Loucy (cell line): ENCODE data around the gene VPS45.

Experiments
- H2AFZ ChIP-seq: fragments of 200-600 bp; sonication (generic); 2 replicates; pipeline ENCODE4 v1.6.0; 2016; ENCODE audit warnings: antibody characterized with exemption, mild to moderate bottlenecking, low read length, moderate library complexity
- H3F3A ChIP-seq: fragments of 200-600 bp; 2 replicates; pipeline ENCODE4 v1.6.0; 2016; ENCODE audit warnings: antibody characterized with exemption, low read depth, mild to moderate bottlenecking
- H3K27me3 ChIP-seq: fragments of 200-600 bp; sonication (generic); 2 replicates; pipeline ENCODE4 v1.6.1; 2014; ENCODE audit warnings: low read length, mild to moderate bottlenecking; ENCODE audit not compliant: insufficient read depth, poor library complexity, severe bottlenecking
- H3K36me3 ChIP-seq: fragments of 200-600 bp; sonication (generic); 2 replicates; pipeline ENCODE4 v1.6.1; 2016; ENCODE audit warnings: low read length; ENCODE audit not compliant: insufficient read depth
- H3K4me1 ChIP-seq: fragments of 200-600 bp; sonication (generic); 2 replicates; pipeline ENCODE4 v1.5.1; 2014; ENCODE audit warnings: low read length, mild to moderate bottlenecking; ENCODE audit not compliant: insufficient read depth, poor library complexity, severe bottlenecking
- H3K4me2 ChIP-seq: fragments of 200-600 bp; sonication (generic); 2 replicates; pipeline ENCODE4 v1.6.0; 2014; ENCODE audit warnings: antibody characterized with exemption, low read length, low read depth, mild to moderate bottlenecking; ENCODE audit not compliant: poor library complexity, severe bottlenecking
- H3K4me3 ChIP-seq: fragments of 200-600 bp; sonication (generic); 2 replicates; pipeline ENCODE4 v1.5.1; 2014; ENCODE audit warnings: low read length, mild to moderate bottlenecking, mixed read lengths; ENCODE audit not compliant: poor library complexity, severe bottlenecking
- H3K79me2 ChIP-seq: fragments of 200-600 bp; sonication (generic); 2 replicates; pipeline ENCODE4 v1.6.1; 2014; ENCODE audit warnings: low read length; ENCODE audit not compliant: insufficient read depth
- H3K9ac ChIP-seq: fragments of 200-600 bp; sonication (generic); 2 replicates; pipeline ENCODE4 v1.6.0; 2014; ENCODE audit warnings: mild to moderate bottlenecking, low read depth, low read length, moderate library complexity; ENCODE audit not compliant: poor library complexity, severe bottlenecking
- H3K9me2 ChIP-seq: fragments of 200-600 bp; sonication (generic); replicated peaks from 2 replicates; pipeline ENCODE4 v1.6.1; 2016; ENCODE audit warnings: low read depth, low read length, mixed read lengths
- H3K9me3 ChIP-seq: fragments of 200-600 bp; sonication (generic); 2 replicates; pipeline ENCODE4 v1.6.1; 2014; ENCODE audit warnings: mild to moderate bottlenecking, antibody characterized with exemption, low read length, low read depth; ENCODE audit not compliant: insufficient read depth
- H4K20me1 ChIP-seq: fragments of 200-600 bp; sonication (generic); 2 replicates; pipeline ENCODE4 v1.6.0; 2014; ENCODE audit warnings: antibody characterized with exemption, low read length, mild to moderate bottlenecking; ENCODE audit not compliant: insufficient read depth, poor library complexity, severe bottlenecking
- CTCF ChIP-seq: fragments of 200-600 bp; sonication (generic); conservative IDR thresholded peaks from 2 replicates; pipeline ENCODE4 v1.5.1; 2014; ENCODE audit warnings: mild to moderate bottlenecking, antibody characterized with exemption, low read length
- EZH2phosphoT487 ChIP-seq: fragments of 200-600 bp; IDR thresholded peaks from 2 replicates; pipeline ENCODE4 v1.6.1; 2018; ENCODE audit warnings: antibody characterized with exemption, mild to moderate bottlenecking, moderate library complexity, borderline replicate concordance

Gene VPS45

GRCh38 chr1:150080784-150081183 lies 13.2 kb downstream of the VPS45 start:
- Histone ChIP-seq H3K4me3 (no peak overlapping the region), H3F3A (no peaks in the 10 kb centered on the region), H3K79me2 (no peaks in the 10 kb centered on the region), H3K9me2 (no peaks in the 10 kb centered on the region), H3K27me3 (no peaks in the 10 kb centered on the region), H3K9ac (no peak overlapping the region), H2AFZ (no peak overlapping the region), H3K4me1 (peaks cover 15% of the 10 kb centered on the region), H4K20me1 (no peaks in the 10 kb centered on the region), H3K9me3 (no peaks in the 10 kb centered on the region), H3K36me3 (peaks cover 15% of the 10 kb centered on the region; the same call in 1 of the 2 replicates), H3K4me2 (peak overlapping the region; percentile 19)
- TF ChIP-seq EZH2phosphoT487 (no peak), CTCF (no peak)

GRCh38 chr1:150082494-150082893 lies 14.9 kb downstream of the VPS45 start:
- Histone ChIP-seq H3K36me3 (peaks cover 11% of the 10 kb centered on the region; the same call in 1 of the 2 replicates), H3K9ac (no peak overlapping the region), H3K9me3 (no peaks in the 10 kb centered on the region), H4K20me1 (no peaks in the 10 kb centered on the region), H3K4me1 (peaks cover 15% of the 10 kb centered on the region), H3F3A (no peaks in the 10 kb centered on the region), H3K79me2 (no peaks in the 10 kb centered on the region), H3K4me2 (no peak overlapping the region), H2AFZ (no peak overlapping the region), H3K4me3 (no peak overlapping the region), H3K27me3 (no peaks in the 10 kb centered on the region), H3K9me2 (no peaks in the 10 kb centered on the region)
- TF ChIP-seq CTCF (no peak), EZH2phosphoT487 (no peak)

GRCh38 chr1:150083907-150084306 lies 16.3 kb downstream of the VPS45 start:
- Histone ChIP-seq H2AFZ (no peak overlapping the region), H3K9ac (no peak overlapping the region), H3K9me3 (no peaks in the 10 kb centered on the region), H3K4me2 (no peak overlapping the region), H3K79me2 (no peaks in the 10 kb centered on the region), H3K4me3 (no peak overlapping the region), H3K9me2 (no peaks in the 10 kb centered on the region), H3F3A (no peaks in the 10 kb centered on the region), H4K20me1 (no peaks in the 10 kb centered on the region), H3K4me1 (peaks cover 10% of the 10 kb centered on the region), H3K36me3 (peaks cover 11% of the 10 kb centered on the region; the same call in 1 of the 2 replicates), H3K27me3 (no peaks in the 10 kb centered on the region)
- TF ChIP-seq CTCF (no peak), EZH2phosphoT487 (no peak)
